Liver (tissue), 9 donors: ENCODE data around the gene MOXD1. TPM values are rescaled to one million over a fixed set of nuclear protein-coding genes. Genes with fewer than 3 reads are reported as not detected.
"Not testable (repeated sequence)": the region's sequence is repeated elsewhere in the genome, so short reads cannot be mapped to it uniquely, and the experiment has no call there.

Experiments used
- DNase-seq: peaks from one replicate; pipeline ENCODE4 v3.0.0-alpha.2; 2017; ENCODE audit warnings: low spot score
- H3K27ac ChIP-seq, 2 donors: one replicate each; pipeline ENCODE4 v1.7.0; 2013; ENCODE audit warnings: inconsistent platforms in 2 of 2, low read length in 2 of 2, control low read depth in 1 of 2, low read depth in 1 of 2, mild to moderate bottlenecking in 1 of 2
- H3K27me3 ChIP-seq, 4 donors: one replicate each; pipeline versions ENCODE4 v1.6.1 to v1.7.0; 2013; ENCODE audit warnings: low read length in 3 of 4, inconsistent platforms in 1 of 4, mild to moderate bottlenecking in 1 of 4, moderate library complexity in 1 of 4; ENCODE audit not compliant: control insufficient read depth in 4 of 4, insufficient read depth in 4 of 4
- H3K36me3 ChIP-seq, 4 donors: one replicate each; pipeline versions ENCODE4 v1.6.1 to v1.7.0; 2013; ENCODE audit warnings: low read length in 3 of 4, mild to moderate bottlenecking in 3 of 4, low read depth in 1 of 4, moderate library complexity in 1 of 4; ENCODE audit not compliant: control insufficient read depth in 4 of 4, insufficient read depth in 3 of 4
- H3K4me1 ChIP-seq, 4 donors: one replicate each; pipeline versions ENCODE4 v1.6.1 to v1.7.0; 2013; ENCODE audit warnings: low read length in 3 of 4, mild to moderate bottlenecking in 3 of 4, moderate library complexity in 1 of 4; ENCODE audit not compliant: control insufficient read depth in 4 of 4, insufficient read depth in 4 of 4
- H3K4me3 ChIP-seq, 3 donors: one replicate each; pipeline versions ENCODE4 v1.6.1 to v1.7.0; 2013; ENCODE audit warnings: low read length in 3 of 3, control low read depth in 1 of 3, low read depth in 1 of 3, mild to moderate bottlenecking in 1 of 3
- H3K9ac ChIP-seq, 2 donors: one replicate each; pipeline ENCODE4 v1.7.0; 2013; ENCODE audit warnings: low read length in 2 of 2, mild to moderate bottlenecking in 2 of 2, moderate library complexity in 2 of 2, control low read depth in 1 of 2, low read depth in 1 of 2
- H3K9me3 ChIP-seq, 4 donors: one replicate each; pipeline versions ENCODE4 v1.6.1 to v1.7.0; 2013; ENCODE audit warnings: low read length in 3 of 4; ENCODE audit not compliant: control insufficient read depth in 4 of 4
- ATF3 ChIP-seq: IDR thresholded peaks from 2 replicates; pipeline ENCODE4 v1.6.1; 2016; ENCODE audit warnings: antibody characterized with exemption
- FOXA2 ChIP-seq: IDR thresholded peaks from 2 replicates; pipeline ENCODE4 v1.6.1; 2016; ENCODE audit warnings: antibody characterized with exemption
- GABPA ChIP-seq, 2 donors: IDR thresholded peaks in 1 of 2; conservative IDR thresholded peaks in 1 of 2; 2 replicates each; pipeline ENCODE4 v1.6.1; 2016; ENCODE audit warnings: antibody characterized with exemption in 2 of 2, mild to moderate bottlenecking in 1 of 2, moderate library complexity in 1 of 2
- NR2F2 ChIP-seq: IDR thresholded peaks from 2 replicates; pipeline ENCODE4 v1.6.1; 2016; ENCODE audit warnings: antibody characterized with exemption
- REST ChIP-seq: IDR thresholded peaks from 2 replicates; pipeline ENCODE4 v1.6.1; 2016; ENCODE audit warnings: antibody characterized with exemption, mild to moderate bottlenecking
- SP1 ChIP-seq: IDR thresholded peaks from 2 replicates; pipeline ENCODE4 v1.6.1; 2018; ENCODE audit warnings: antibody characterized with exemption, mild to moderate bottlenecking
- WGBS: extraction: QIAGEN DNeasy Blood & Tissue Kit; methylation state at CpG from one replicate; pipeline ENCODE4 v1.1.7; 2013; 5-methylcytosine and 5-hydroxymethylcytosine counted together
- polyA plus RNA-seq, 2 donors: library from polyadenylated mRNA; stranded (reverse) in 1 of 2; unstranded in 1 of 2; fragments of 200-250 nt in 1 of 2; fragments of >200 nt in 1 of 2; fragmentation: Nextera tagmentation in 1 of 2; extraction: Ambion mirVana in 1 of 2; gene quantifications; one replicate each; pipeline versions ENCODE4 v1.2.1 to v1.2.3, GENCODE V29; 2013 to 2015
- total RNA-seq, 2 donors: library from RNA; depleted of rRNA; stranded (reverse); fragments of >200 nt; gene quantifications; one replicate each; pipeline ENCODE4 v1.2.3, GENCODE V29; 2014
- donor health status: healthy.
- donor health status: healthy.
- donor health status: healthy.
- donor health status: healthy.
- donor health status: healthy.

Gene MOXD1
- total and polyA plus RNA-seq, 4 donors: 0.14 to 0.48 (median 0.24) TPM

GRCh38 chr6:132314432-132314831 lies 86.8 kb downstream of the MOXD1 start (continued):
- TF ChIP-seq REST: no peak
- no peak for TF ChIP-seq ATF3
- no peak for TF ChIP-seq FOXA2
- no peak for TF ChIP-seq SP1
- no peak for TF ChIP-seq NR2F2
- TF ChIP-seq GABPA (IDR thresholded peaks at IDR 0.05 in 1 of 2, conservative IDR thresholded peaks at IDR 0.05 in 1 of 2): no peak

- Histone ChIP-seq H3K27me3 (no peaks in the 10 kb centered on the region), H3K4me1 (no peaks in the 10 kb centered on the region), H3K9me3 (peaks cover 0 to 5% (median 2%) of the 10 kb centered on the region in 4 donors), H3K9ac (no peak overlapping the region), H3K36me3 (no peaks in the 10 kb centered on the region), H3K27ac (no peak overlapping the region), H3K4me3 (no peak overlapping the region)
- no peak for DNase-seq
- no peak for TF ChIP-seq ATF3
- WGBS: 58% methylated on average over 2 of the region's 2 CpGs
These were observed 90.4 kb downstream of the MOXD1 start for GRCh38 chr6:132310921-132311320.

- WGBS: 92% methylated on average over 4 of the region's 4 CpGs
- not testable (repeated sequence) for H3K4me3 ChIP-seq, H3K27me3 ChIP-seq, H3K9me3 ChIP-seq, H3K4me1 ChIP-seq, H3K27ac ChIP-seq, H3K9ac ChIP-seq, DNase-seq, H3K36me3 ChIP-seq
These were observed 91.1 kb downstream of the MOXD1 start for GRCh38 chr6:132310151-132310550.

GRCh38 chr6:132304891-132305305 lies 96.4 kb downstream of the MOXD1 start:
- 94% methylated on average over 6 of the region's 6 CpGs for WGBS
- no peaks in the 10 kb centered on the region for H3K36me3 ChIP-seq
- no peaks in the 10 kb centered on the region for H3K4me1 ChIP-seq
- peaks cover 0 to 5% (median 0%) of the 10 kb centered on the region in 4 donors for H3K9me3 ChIP-seq
- H3K27me3 ChIP-seq: no peaks in the 10 kb centered on the region
- H3K4me3 ChIP-seq: no peak overlapping the region
- no peak for DNase-seq
- H3K27ac ChIP-seq: no peak overlapping the region
- no peak overlapping the region for H3K9ac ChIP-seq
- no peak for TF ChIP-seq REST
